NCI-H1105 treated with DMSO at 0.1 percent for 48 hours (cell line): Measurements from ENCODE around the gene CUTA.
"Not testable (repeated sequence)": the region's sequence is repeated elsewhere in the genome, so short reads cannot be mapped to it uniquely, and the experiment has no call there.

ENCODE experiments used
- DNase-seq: peaks from one replicate; lab custom pipeline; 2025; lab: John Stamatoyannopoulos, UW

Gene CUTA

GRCh38 chr6:33399881-33400280 is 18.0 kb downstream of the CUTA start:
- not testable (repeated sequence) for DNase-seq

DNA sequence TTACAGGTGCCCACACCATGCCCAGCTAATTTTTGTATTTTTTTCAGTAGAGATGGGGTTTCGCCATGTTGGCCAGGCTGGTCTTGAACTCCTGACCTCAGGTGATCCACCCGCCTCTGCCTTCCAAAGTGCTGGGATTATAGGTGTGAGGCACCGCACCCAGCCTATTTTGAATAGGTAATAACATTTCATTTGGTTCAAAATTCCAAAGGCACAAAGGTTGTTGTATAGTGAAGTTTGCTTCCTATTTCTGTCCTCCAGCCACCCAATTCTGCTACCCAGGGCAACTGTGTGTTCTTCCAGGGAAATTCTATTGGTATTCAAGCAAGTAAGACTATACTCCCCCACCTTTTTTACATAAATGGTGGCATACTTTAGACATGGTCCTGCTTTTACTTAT is 19.3 kb downstream of the CUTA start:
- not testable (repeated sequence) for DNase-seq

DNA sequence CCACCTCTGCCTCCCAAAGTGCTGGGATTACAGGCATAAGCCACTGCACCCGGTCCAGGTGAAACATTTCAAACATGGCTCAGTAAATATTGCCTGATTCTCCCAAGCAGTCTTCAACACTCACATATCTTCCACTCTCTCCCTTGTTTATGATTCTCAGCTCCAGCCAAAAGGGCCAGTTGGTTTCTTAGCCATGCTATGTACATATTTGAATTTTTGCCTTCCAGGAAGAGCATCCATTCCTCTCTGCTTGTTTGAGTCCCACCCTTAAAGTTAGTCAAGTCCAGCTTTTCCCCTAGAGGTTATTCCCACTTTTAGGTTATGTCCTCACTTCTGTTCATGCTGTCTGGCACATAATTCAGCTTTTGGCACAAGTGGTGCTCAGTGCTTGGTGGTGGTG is 20.4 kb downstream of the CUTA start:
- no peak for DNase-seq

DNA sequence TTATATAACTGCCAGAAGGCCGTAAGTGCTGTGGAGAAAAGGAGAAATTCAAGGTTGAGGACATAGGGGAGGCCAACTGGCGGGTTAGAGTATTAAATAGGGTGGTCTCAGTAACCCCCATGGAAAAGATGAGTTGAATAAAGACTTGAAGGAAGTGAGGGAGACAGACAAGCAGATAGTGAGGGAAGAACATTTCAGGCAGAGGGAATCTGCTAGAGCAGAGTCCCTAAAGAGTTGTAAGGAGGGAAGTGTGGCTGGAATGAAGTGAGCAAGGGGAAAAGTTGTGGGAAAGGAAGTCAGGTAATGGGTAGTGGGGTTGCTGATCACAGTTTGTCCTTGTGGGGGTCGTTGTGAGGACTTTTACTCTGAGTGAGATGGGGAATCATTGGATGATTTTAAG is 24.9 kb downstream of the CUTA start:
- DNase-seq = no peak

DNA sequence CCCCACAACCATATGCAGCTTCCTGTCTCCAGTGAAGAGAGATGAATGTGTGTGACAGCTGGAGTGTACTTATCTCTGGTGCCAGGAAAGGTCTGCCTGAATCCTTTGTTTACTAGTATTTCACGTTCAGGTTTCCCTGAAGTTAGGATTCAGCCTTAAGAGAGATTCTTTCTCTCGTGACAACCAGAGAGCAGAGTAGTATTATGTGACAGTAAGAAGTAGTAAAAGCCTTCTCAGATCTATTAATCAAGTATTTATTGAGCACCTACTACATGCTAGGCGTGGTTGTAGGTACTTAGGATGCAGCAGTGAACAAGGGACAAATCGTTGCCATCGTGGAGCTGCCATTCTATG is 25.3 kb downstream of the CUTA start:
- DNase-seq = no peak

GRCh38 chr6:33391922-33392594 is 25.8 kb downstream of the CUTA start:
- peak; percentile 14 for DNase-seq

DNA sequence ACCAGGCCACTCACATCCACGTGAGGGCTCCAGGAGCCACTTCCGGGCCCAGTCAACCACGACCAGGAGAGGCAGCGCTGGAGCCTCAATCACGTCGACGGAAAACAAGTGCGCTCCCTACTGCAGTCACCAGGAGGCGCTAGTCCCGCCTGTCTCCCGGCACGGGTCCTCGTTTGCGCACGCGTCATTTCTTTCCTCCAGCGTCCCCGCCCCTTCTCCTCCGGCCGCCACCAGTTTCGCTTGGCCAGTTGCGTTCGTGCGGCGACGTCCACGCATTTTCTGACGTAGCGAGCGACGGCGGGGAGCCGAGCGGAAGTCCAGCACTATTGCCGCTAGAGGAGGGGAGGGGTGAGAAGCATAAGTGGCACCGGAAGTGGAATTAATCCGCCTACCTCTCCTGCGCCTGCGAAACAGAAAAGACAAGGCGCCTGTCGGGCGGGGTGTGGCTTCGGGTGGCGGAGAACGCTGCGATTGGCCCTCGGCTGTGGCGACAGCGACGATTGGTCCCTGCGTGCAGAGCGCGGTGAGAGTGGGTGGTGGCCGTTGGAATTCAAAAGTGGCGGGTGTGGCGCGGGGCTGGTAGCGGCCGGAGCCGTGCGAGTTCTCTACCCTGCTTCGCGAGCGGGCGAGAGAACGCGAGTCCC is 26.5 kb downstream of the CUTA start, which contains the start of gene KIFC1:
Gene KIFC1, plus strand, starts transcription at position 546 of the 644 bp plus-strand sequence. CDS start 163 bp downstream, outside the sequence.
- peak; percentile 100 for DNase-seq

GRCh38 chr6:33390767-33391277 is 27.1 kb downstream of the CUTA start:
- DNase-seq = no peak

- no peak for DNase-seq
Measured at GRCh38 chr6:33390173-33390572, 27.7 kb downstream of the CUTA start.

DNA sequence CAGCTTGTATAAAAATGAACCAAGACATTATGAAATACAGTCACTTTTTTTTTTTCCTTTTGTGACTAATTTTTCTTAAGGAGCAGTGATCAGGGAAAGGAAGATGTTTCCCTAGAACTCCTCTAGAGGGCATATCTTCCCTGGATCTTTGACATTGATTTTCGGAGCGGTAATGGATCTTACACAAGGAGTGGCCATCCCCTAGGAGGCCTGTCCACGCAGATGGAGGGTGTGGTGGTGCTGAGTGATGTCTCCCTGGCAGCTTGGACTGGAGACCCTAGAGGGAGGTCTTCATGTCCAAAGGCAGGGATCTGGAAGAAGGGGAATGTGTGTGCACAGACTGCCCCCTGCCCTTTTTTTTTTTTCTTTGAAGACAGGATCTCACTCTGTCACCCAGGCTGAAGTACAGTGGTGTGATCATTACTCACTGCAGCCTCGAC is 33.3 kb downstream of the CUTA start:
- no peak for DNase-seq

DNA sequence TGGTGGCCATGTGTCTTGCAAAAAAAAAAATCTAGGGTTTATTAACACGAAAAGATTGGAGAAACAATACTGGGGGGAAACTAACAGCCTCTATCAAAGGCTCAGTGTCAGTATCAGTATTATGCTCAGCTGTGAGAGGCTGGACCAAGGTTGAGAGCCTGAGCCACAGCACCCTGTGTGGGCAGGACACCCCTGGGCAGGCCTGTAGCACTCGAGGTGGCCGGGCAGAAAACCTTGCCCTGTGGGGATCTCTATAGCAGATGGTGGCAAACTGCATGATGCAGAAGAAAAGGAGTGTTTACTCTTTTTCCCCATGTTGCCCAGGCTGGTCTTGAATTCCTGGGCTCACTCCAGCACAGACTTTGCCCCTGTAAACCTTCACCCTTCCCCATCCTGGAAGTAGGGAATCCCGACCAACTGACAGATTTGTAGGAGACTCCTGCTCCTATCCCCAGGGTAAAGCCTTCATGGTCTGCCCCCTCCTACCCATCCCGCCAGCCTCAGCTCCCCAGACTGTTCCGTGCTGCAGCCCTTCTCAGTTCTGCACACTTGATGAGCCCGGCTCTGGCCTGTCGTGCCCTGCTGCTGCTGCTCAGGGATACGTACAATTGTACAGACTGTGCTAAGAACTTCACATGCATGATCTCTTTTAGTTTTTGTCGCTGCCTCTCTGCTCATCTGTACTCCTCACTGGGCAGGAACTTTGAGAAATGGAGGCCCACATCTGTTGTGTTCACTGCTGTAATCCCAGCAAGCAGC is 34.3 kb downstream of the CUTA start:
- no peak for DNase-seq

DNA sequence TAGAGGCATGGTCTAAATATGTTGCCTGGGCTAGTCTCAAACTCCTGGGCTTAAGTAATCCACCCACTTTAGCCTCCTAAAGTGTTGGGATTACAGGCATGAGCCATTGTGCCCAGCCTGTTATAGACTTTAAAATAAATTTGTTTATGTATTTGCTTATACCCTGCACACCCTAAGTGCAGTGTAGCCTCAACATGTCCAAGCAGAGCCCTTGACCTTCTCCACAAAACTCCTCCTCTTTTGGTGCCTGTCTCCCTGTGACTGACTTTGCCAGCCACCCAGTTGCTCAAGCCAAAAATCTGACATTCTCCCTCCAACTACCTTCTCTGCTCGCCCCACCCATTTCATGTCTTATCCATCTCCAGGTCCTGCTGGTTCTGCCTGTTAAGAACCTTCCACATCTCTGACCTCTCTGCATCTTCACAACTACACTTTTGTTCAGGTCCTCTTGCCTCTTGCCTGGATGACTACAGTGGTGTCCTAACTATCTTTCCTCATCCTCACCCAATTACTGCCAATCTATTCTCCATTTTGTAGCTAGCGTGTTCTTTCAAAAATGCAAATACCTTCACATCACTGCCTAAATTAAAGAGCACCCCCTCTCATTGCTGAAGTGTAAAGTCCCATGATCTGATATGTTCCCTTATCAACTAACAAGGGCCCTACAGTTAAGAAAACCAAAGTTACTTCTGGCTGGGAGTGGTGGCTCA is 37.5 kb downstream of the CUTA start:
- no peak for DNase-seq

GRCh38 chr6:33379184-33379583 is 38.7 kb downstream of the CUTA start:
- not testable (repeated sequence) for DNase-seq

DNA sequence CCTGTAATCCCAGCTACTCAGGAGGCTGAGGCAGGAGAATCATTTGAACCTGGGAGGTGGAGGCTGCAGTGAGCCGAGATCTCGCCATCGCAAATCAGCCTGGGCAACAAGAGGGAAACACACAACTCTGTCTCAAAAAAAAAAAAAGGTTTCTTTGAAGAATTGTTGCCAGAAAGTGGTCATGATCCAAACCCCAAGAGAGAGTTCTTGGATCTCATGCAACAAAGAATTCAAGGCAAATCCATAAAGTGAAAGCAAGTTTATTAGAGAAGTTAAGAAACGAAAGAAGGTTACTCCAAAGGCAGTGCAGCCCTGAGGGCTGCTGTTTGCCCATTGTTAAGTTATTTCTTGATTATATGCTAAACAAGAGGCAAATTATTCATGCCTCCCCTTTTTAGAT is 40.7 kb downstream of the CUTA start:
- no peak for DNase-seq

DNA sequence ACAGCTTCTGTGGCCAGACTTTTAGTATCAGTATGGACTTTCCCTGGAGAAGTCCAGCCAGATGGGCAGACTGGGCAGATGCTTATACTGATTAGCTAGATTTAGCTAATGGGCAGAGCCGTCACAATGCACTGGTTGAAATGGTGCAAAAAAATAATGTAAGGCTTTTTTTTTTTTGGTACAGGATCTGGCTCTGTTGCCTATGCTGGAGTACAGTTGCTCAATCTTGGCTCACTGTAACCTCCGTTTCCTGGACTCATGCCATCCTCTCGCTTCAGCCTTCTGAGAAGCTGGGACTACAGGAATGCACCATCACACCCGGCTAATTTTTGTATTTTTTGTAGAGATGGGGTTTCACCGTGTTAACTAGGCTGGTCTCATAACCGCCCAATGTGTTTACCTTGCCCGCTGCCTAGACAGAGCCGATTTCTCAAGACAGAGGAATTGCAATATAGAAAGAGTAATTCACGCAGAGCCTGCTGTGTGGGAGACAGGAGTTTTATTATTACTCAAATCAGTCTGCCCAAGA is 42.7 kb downstream of the CUTA start:
- DNase-seq = no peak

- DNase-seq = no peak
Measured at GRCh38 chr6:33373960-33374910, 43.7 kb downstream of the CUTA start.

DNA sequence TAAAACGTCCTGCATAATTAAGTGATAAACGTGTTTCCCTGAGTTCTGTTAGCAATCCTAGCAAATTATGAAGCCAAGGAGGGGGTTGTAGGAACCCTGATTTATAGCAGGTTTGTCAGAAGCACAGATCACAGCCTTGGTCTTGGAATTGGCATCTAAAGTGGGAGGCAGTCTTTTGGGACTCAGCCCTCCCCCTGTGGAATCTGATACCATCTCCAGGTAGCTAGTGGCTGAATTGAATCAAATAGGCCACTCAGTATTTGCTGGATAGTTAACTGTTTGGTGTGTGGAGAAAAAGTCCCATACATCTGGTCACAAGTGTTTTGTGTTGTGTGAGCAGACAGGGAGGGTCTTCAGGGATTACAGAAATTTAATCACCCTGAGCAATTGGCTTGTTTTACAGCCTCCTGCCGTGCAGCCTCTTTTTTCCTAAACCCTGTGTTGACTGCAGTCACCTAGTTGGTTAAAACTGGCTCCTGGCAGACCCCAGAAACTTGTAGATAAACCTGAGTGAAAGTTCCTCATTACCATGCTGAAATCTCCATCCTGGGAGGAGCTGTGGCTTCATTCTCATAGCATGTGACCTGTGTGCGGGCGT is 45.3 kb downstream of the CUTA start:
- no peak for DNase-seq

DNA sequence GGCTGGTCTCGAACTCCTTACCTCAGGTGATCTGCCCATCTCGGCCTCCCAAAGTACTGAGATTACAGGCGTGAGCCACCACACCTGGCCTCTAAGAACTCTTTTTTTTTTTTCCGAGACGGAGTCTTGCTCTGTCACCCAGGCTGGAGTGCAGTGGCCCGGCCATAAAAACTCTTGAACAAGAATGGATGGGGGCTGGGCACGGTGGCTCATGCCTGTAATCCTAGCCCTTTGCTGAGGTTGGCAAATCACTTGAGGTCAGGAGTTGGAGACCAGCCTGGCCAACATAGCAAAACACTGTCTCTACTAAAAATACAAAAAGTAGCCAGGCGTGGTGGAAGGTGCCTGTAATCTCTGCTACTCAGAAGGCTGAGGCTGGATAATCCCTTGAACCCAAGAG is 46.0 kb downstream of the CUTA start:
- not testable (repeated sequence) for DNase-seq

GRCh38 chr6:33367715-33368025 is 50.2 kb downstream of the CUTA start:
- not testable (repeated sequence) for DNase-seq

- no peak for DNase-seq
Measured at GRCh38 chr6:33367009-33367714, 50.7 kb downstream of the CUTA start.
